Naive thymus-derived CD4-positive, alpha-beta T cell (primary cell): Measurements from ENCODE around the gene PER1. TPM values are rescaled to one million over a fixed set of nuclear protein-coding genes. Genes with fewer than 3 reads are reported as not detected.
A peak's percentile ranks its signal among the peaks of the same experiment; 100 is the strongest.
"Not testable (repeated sequence)": the region's sequence is repeated elsewhere in the genome, so short reads cannot be mapped to it uniquely, and the experiment has no call there.

ENCODE experiments used
- ATAC-seq: fragments of 150-1000 bp; cut with Tn5 transposase; 2 replicates; pipeline ENCODE4 v1.10.0; 2021; ENCODE audit warnings: mild to moderate bottlenecking, moderate library complexity
- CTCF ChIA-PET: fragments of 350-600 bp; sonication (Branson Sonifier 250); formaldehyde crosslinking; loops from one replicate; lab custom pipeline; 2021; ENCODE audit warnings: antibody characterized with exemption; lab: Charles Lee
- POLR2A ChIA-PET: fragments of 350-600 bp; sonication (Branson Sonifier 250); formaldehyde crosslinking; loops from one replicate; lab custom pipeline; 2021; ENCODE audit warnings: antibody characterized with exemption, inconsistent platforms; lab: Charles Lee
- DNase-seq, 9 donors: peaks; one replicate each; pipeline versions ENCODE4 v3.0.0 to v3.0.0-alpha.2; 2020 to 2022; ENCODE audit warnings: mixed read lengths in 1 of 9
- H3K27ac ChIP-seq: one replicate; pipeline ENCODE4 v1.7.0; 2013; ENCODE audit warnings: mild to moderate bottlenecking, low read depth, low read length, moderate library complexity
- H3K27me3 ChIP-seq, 2 donors: one replicate each; pipeline ENCODE4 v1.7.0; 2013; ENCODE audit warnings: low read length in 2 of 2, mild to moderate bottlenecking in 2 of 2, moderate library complexity in 2 of 2; ENCODE audit not compliant: control insufficient read depth in 2 of 2, insufficient read depth in 2 of 2
- H3K36me3 ChIP-seq, 3 experiments: 1 replicate in 2 of 3; 2 replicates in 1 of 3; pipeline ENCODE4 v1.7.0; 2013; ENCODE audit warnings: low read length in 3 of 3, mild to moderate bottlenecking in 3 of 3, moderate library complexity in 1 of 3; ENCODE audit not compliant: insufficient read depth in 3 of 3, control insufficient read depth in 2 of 3
- H3K4me1 ChIP-seq, 2 donors: one replicate each; pipeline ENCODE4 v1.7.0; 2013; ENCODE audit warnings: low read length in 2 of 2, mild to moderate bottlenecking in 2 of 2, moderate library complexity in 1 of 2; ENCODE audit not compliant: control insufficient read depth in 2 of 2, insufficient read depth in 2 of 2
- H3K4me3 ChIP-seq: 2 replicates; pipeline ENCODE4 v1.7.0; 2013; ENCODE audit warnings: mild to moderate bottlenecking, low read length
- H3K9me3 ChIP-seq, 3 experiments: 1 replicate in 2 of 3; 2 replicates in 1 of 3; pipeline ENCODE4 v1.7.0; 2013; ENCODE audit warnings: low read length in 3 of 3; ENCODE audit not compliant: control insufficient read depth in 2 of 3
- H3K27ac Mint-ChIP-seq, 9 donors: one replicate each; pipeline ENCODE4 v1.8.0; 2020 to 2022; ENCODE audit warnings: mixed read lengths in 9 of 9, mild to moderate bottlenecking in 8 of 9, moderate library complexity in 5 of 9, inconsistent platforms in 2 of 9
- H3K27me3 Mint-ChIP-seq, 5 donors: one replicate each; pipeline ENCODE4 v1.8.0; 2021 to 2022; ENCODE audit warnings: mixed read lengths in 5 of 5, mild to moderate bottlenecking in 1 of 5
- H3K36me3 Mint-ChIP-seq, 5 donors: one replicate each; pipeline ENCODE4 v1.8.0; 2020 to 2022; ENCODE audit warnings: mixed read lengths in 5 of 5, mild to moderate bottlenecking in 3 of 5, inconsistent platforms in 1 of 5
- H3K4me1 Mint-ChIP-seq, 7 donors: one replicate each; pipeline ENCODE4 v1.8.0; 2020 to 2022; ENCODE audit warnings: mixed read lengths in 7 of 7, mild to moderate bottlenecking in 3 of 7, inconsistent platforms in 1 of 7
- H3K4me3 Mint-ChIP-seq, 10 donors: one replicate each; pipeline ENCODE4 v1.8.0; 2020 to 2022; ENCODE audit warnings: mild to moderate bottlenecking in 10 of 10, mixed read lengths in 10 of 10, moderate library complexity in 6 of 10, inconsistent platforms in 2 of 10
- H3K9me3 Mint-ChIP-seq, 11 donors: one replicate each; pipeline ENCODE4 v1.8.0; 2020 to 2022; ENCODE audit warnings: mixed read lengths in 11 of 11, mild to moderate bottlenecking in 4 of 11, inconsistent platforms in 1 of 11, moderate library complexity in 1 of 11
- intact Hi-C, 2 donors: fragments of 100-400 bp; cut with micrococcal nuclease; formaldehyde crosslinking; loops; one replicate each; pipeline ENCODE4 v1.15.1; 2023
- polyA plus RNA-seq, 2 donors: library from polyadenylated mRNA; unstranded; fragments of 300-500 nt; fragmentation: Illumina TruSeq; gene quantifications; one replicate each; pipeline ENCODE4 v1.2.3, GENCODE V29; 2021
- total RNA-seq, 6 experiments: library from RNA in 5 of 6; stranded (reverse) in 5 of 6; gene quantifications; 1 replicate in 5 of 6; 2 replicates in 1 of 6; pipeline ENCODE4 v1.2.3 and lab custom pipeline; 2021 to 2026

The PER1 gene
- total and polyA plus RNA-seq, 7 experiments from 2014 or later, result 7.9 to 1,786 (median 80.1) TPM

GRCh38 chr17:8106980-8107379 lies 45.2 kb downstream of the PER1 start:
- CTCF ChIA-PET, result interaction anchor here (1.3 to 5.3 kb wide), 3 partner anchors 9 to 14 kb away, joined by 3 to 32 read pairs (median 31); partner anchors contain the start of gene ALOXE3
- ATAC-seq, H3K36me3 ChIP-seq, H3K4me1 Mint-ChIP-seq, H3K4me3 ChIP-seq, H3K27me3 ChIP-seq, H3K36me3 Mint-ChIP-seq, H3K4me1 ChIP-seq, DNase-seq, H3K4me3 Mint-ChIP-seq, H3K27ac ChIP-seq, H3K9me3 Mint-ChIP-seq, intact Hi-C loops, H3K9me3 ChIP-seq: not testable (repeated sequence)
- peaks cover 0 to 18% (median 6%) of the 10 kb centered on the region in 5 donors for H3K27me3 Mint-ChIP-seq
- H3K27ac Mint-ChIP-seq, result peak overlapping the region in 1 of 9 donors; percentile 14
- POLR2A ChIA-PET, result interaction anchor here (1.7 kb wide), 1 partner anchor 14 kb away, joined by 8 read pairs; no protein-coding TSS in a partner anchor

- Mint-ChIP-seq H3K27ac (peak overlapping the region in 1 of 9 donors; percentile 72), H3K4me3 (no peak overlapping the region), H3K36me3 (no peaks in the 10 kb centered on the region), H3K9me3 (no peaks in the 10 kb centered on the region), H3K4me1 (peaks cover 0 to 6% (median 5%) of the 10 kb centered on the region in 7 donors), H3K27me3 (peaks cover 0 to 11% (median 0%) of the 10 kb centered on the region in 5 donors)
- no peak overlapping the region for H3K4me3 ChIP-seq
- no peaks in the 10 kb centered on the region for H3K27me3 ChIP-seq
- no peaks in the 10 kb centered on the region for H3K36me3 ChIP-seq
- H3K27ac ChIP-seq, result no peak overlapping the region
- H3K9me3 ChIP-seq, result no peaks in the 10 kb centered on the region
- intact Hi-C loops, result no loop called here
- ChIA-PET POLR2A (interaction anchor here (1.2 to 1.7 kb wide), 2 partner anchors 10 to 13 kb away, joined by 3 to 8 read pairs; no protein-coding TSS in a partner anchor), CTCF (interaction anchor here (1.3 to 4.2 kb wide), 4 partner anchors 10 to 29 kb away, joined by 3 to 31 read pairs (median 4); no protein-coding TSS in a partner anchor)
- peaks cover 0 to 4% of the 10 kb centered on the region in 2 donors for H3K4me1 ChIP-seq
- ATAC-seq (no peak), DNase-seq (no peak)
Measured at GRCh38 chr17:8105957-8106398, 46.2 kb downstream of the PER1 start.

DNA sequence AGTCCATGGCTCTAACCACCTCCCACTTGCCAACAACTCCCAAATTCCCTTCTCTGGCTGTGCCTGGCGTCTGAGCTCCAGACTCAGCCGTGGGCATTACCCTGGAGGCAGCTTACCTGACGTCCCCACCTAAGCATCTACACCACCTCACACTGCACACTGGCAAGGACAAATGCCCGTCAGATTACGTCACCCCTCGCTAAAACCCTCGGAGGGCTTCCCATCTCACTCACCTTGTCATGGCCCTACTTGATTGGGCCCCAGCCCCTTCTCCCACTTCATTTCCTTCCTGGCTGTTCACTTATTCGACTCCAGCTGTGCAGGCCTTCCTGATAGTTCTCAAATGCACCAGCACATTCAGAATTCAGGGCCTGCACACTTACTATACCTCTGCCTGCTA lies 47.3 kb downstream of the PER1 start:
- no peak overlapping the region for H3K4me3 Mint-ChIP-seq
- Histone ChIP-seq H3K9me3 (no peaks in the 10 kb centered on the region), H3K27ac (no peak overlapping the region), H3K36me3 (no peaks in the 10 kb centered on the region), H3K27me3 (no peaks in the 10 kb centered on the region), H3K4me3 (no peak overlapping the region), H3K4me1 (no peaks in the 10 kb centered on the region)
- H3K4me1 Mint-ChIP-seq, result no peaks in the 10 kb centered on the region
- POLR2A ChIA-PET, result interaction anchor here (1.2 kb wide), 3 partner anchors 9 to 68 kb away, joined by 3 to 5 read pairs (median 4); no protein-coding TSS in a partner anchor
- H3K27me3 Mint-ChIP-seq, result peaks cover 0 to 6% (median 0%) of the 10 kb centered on the region in 5 donors
- DNase-seq, result no peak
- peak overlapping the region in 4 of 9 donors; percentile 3 to 33 (median 5) for H3K27ac Mint-ChIP-seq
- CTCF ChIA-PET, result interaction anchor here (1.4 to 4.2 kb wide), 5 partner anchors 12 to 43 kb away, joined by 3 to 31 read pairs (median 5); no protein-coding TSS in a partner anchor
- no peaks in the 10 kb centered on the region for H3K36me3 Mint-ChIP-seq
- intact Hi-C loops, result no loop called here
- ATAC-seq, result no peak
- H3K9me3 Mint-ChIP-seq, result no peaks in the 10 kb centered on the region

DNA sequence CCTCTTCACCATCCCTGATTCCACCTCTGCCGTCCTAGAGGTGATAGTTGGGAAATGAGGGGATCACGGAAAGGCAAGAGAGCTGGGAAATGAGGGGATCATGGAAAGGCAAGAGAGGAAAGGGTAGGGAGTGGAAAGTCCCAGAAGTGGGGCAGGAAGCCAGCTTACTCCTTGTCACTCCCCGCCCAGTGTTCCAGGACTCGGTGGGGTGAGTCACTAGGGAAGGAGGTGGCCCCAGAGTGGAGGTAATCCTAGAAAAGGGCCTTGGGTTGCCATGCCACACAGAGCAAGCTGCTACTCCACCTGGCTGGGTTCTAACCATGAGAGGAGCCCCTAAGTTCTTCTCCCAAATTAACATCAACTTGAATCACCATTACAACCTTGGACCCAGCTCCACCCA lies 48.7 kb downstream of the PER1 start:
- Mint-ChIP-seq H3K4me1 (no peaks in the 10 kb centered on the region), H3K27ac (no peak overlapping the region), H3K27me3 (peaks cover 0 to 6% (median 0%) of the 10 kb centered on the region in 5 donors), H3K9me3 (no peaks in the 10 kb centered on the region), H3K4me3 (no peak overlapping the region), H3K36me3 (no peaks in the 10 kb centered on the region)
- Histone ChIP-seq H3K9me3 (no peaks in the 10 kb centered on the region), H3K36me3 (no peaks in the 10 kb centered on the region), H3K4me1 (no peaks in the 10 kb centered on the region), H3K4me3 (no peak overlapping the region), H3K27ac (no peak overlapping the region), H3K27me3 (no peaks in the 10 kb centered on the region)
- POLR2A ChIA-PET, result interaction anchor here (1.0 kb wide), 2 partner anchors 76 to 192 kb away, joined by 3 to 4 read pairs; no protein-coding TSS in a partner anchor
- no peak for ATAC-seq
- DNase-seq, result no peak
- CTCF ChIA-PET, result interaction anchor here (0.8 to 4.2 kb wide), 4 partner anchors 10 to 43 kb away, joined by 4 to 31 read pairs (median 6); no protein-coding TSS in a partner anchor
- intact Hi-C loops, result no loop called here

DNA sequence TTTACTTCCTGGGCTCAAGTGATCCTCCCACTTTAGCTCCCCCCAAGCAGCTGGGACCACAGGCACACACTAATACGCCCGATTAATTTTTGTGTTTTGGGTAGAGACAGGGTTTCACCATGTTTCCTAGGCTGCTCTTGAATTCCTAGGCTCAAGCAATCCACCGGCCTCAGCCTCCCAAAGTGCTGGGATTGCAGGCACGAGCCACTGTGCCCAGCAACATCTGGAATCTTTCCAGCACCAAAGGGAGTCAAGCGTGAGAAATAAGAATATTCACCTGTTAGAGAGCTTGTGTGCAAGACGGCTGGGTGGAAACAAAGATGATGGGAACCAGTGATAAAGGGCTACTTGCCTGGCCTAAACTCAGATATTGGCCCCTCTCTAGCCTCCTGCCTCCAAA lies 50.5 kb downstream of the PER1 start:
- Histone ChIP-seq H3K27ac (no peak overlapping the region), H3K4me1 (no peaks in the 10 kb centered on the region), H3K36me3 (no peaks in the 10 kb centered on the region), H3K9me3 (no peaks in the 10 kb centered on the region), H3K27me3 (no peaks in the 10 kb centered on the region), H3K4me3 (no peak overlapping the region)
- CTCF ChIA-PET, result interaction anchor here (0.6 to 2.4 kb wide), 6 partner anchors 9 to 197 kb away, joined by 3 to 13 read pairs (median 4); partner anchors contain the start of gene ALOX12B
- intact Hi-C loops, result no loop called here
- peaks cover 0 to 11% (median 0%) of the 10 kb centered on the region in 5 donors for H3K27me3 Mint-ChIP-seq
- H3K27ac Mint-ChIP-seq, result no peak overlapping the region
- H3K36me3 Mint-ChIP-seq, result no peaks in the 10 kb centered on the region
- DNase-seq (no peak), ATAC-seq (no peak)
- POLR2A ChIA-PET, result interaction anchor here (0.5 to 2.2 kb wide), 3 partner anchors 8 to 796 kb away, joined by 3 to 6 read pairs (median 3); no protein-coding TSS in a partner anchor
- H3K9me3 Mint-ChIP-seq, result no peaks in the 10 kb centered on the region
- H3K4me1 Mint-ChIP-seq, result peaks cover 0 to 7% (median 0%) of the 10 kb centered on the region in 7 donors
- no peak overlapping the region for H3K4me3 Mint-ChIP-seq

GRCh38 chr17:8100763-8101162 lies 51.4 kb downstream of the PER1 start:
- peaks cover 0 to 7% (median 0%) of the 10 kb centered on the region in 7 donors for H3K4me1 Mint-ChIP-seq
- no peak overlapping the region for H3K27ac Mint-ChIP-seq
- no peak overlapping the region for H3K4me3 Mint-ChIP-seq
- no peaks in the 10 kb centered on the region for H3K9me3 ChIP-seq
- H3K4me1 ChIP-seq, result no peaks in the 10 kb centered on the region
- no peaks in the 10 kb centered on the region for H3K36me3 ChIP-seq
- CTCF ChIA-PET, result interaction anchor here (0.7 to 2.4 kb wide), 8 partner anchors 9 to 146 kb away, joined by 3 to 13 read pairs (median 4); no protein-coding TSS in a partner anchor
- no peak overlapping the region for H3K4me3 ChIP-seq
- ATAC-seq (no peak), DNase-seq (no peak)
- POLR2A ChIA-PET, result interaction anchor here (1.2 to 2.2 kb wide), 2 partner anchors 9 to 10 kb away, joined by 3 to 6 read pairs; no protein-coding TSS in a partner anchor
- intact Hi-C loops, result no loop called here
- H3K27ac ChIP-seq, result no peak overlapping the region
- H3K9me3 Mint-ChIP-seq, result no peaks in the 10 kb centered on the region
- H3K27me3 Mint-ChIP-seq, result peaks cover 0 to 16% (median 0%) of the 10 kb centered on the region in 5 donors
- no peaks in the 10 kb centered on the region for H3K36me3 Mint-ChIP-seq
- H3K27me3 ChIP-seq, result no peaks in the 10 kb centered on the region
